IMR-90 (cell line): Measurements from ENCODE around the gene KIF25. TPM values are rescaled to one million over a fixed set of nuclear protein-coding genes. Genes with fewer than 3 reads are reported as not detected.

Experiments
- ATAC-seq: fragments of 200-7000 bp; cut with Tn5 transposase; 2 replicates; pipeline ENCODE4 v1.9.1; 2020; ENCODE audit warnings: low read depth, mild to moderate bottlenecking, moderate library complexity
- BruUV-seq: library from RNA; stranded (reverse); fragments of 400-500 nt; replicated peaks from 2 replicates; lab custom pipeline; 2021; lab: Mats Ljungman, UMichigan
- CTCF ChIA-PET: fragments of 300-600 bp; formaldehyde crosslinking; extraction: SDS; loops from one replicate; lab custom pipeline; 2021; ENCODE audit warnings: antibody characterized with exemption; lab: Yijun Ruan, JAX
- POLR2A ChIA-PET: fragments of 300-600 bp; sonication (Branson Sonifier 250); formaldehyde crosslinking; loops from one replicate; lab custom pipeline; 2022; ENCODE audit warnings: antibody characterized with exemption; ENCODE audit not compliant: unreplicated experiment; lab: Charles Lee
- DNase-seq: peaks from one replicate; pipeline ENCODE4 v3.0.0; 2013
- H2AFZ ChIP-seq: replicated peaks from 2 replicates; pipeline ENCODE3; 2013; ENCODE audit warnings: low read length, mild to moderate bottlenecking; ENCODE audit not compliant: poor library complexity
- H2AK5ac ChIP-seq: 2 replicates; pipeline ENCODE4 v1.6.1; 2013; ENCODE audit warnings: low read depth, low read length, inconsistent platforms
- H2AK9ac ChIP-seq: replicated peaks from 2 replicates; pipeline ENCODE3; 2013; ENCODE audit warnings: mild to moderate bottlenecking, low read depth, low read length, moderate library complexity; ENCODE audit not compliant: poor library complexity
- H2BK120ac ChIP-seq: 2 replicates; pipeline ENCODE4 v1.6.1; 2013; ENCODE audit warnings: low read depth, low read length, inconsistent platforms
- H2BK15ac ChIP-seq: 3 replicates; pipeline ENCODE4 v1.6.1; 2013; ENCODE audit warnings: low read depth, low read length, inconsistent platforms
- H2BK20ac ChIP-seq: 2 replicates; pipeline ENCODE4 v1.6.1; 2013; ENCODE audit warnings: low read depth, mild to moderate bottlenecking, inconsistent platforms, low read length, moderate library complexity
- H2BK5ac ChIP-seq: 2 replicates; pipeline ENCODE4 v1.6.1; 2013; ENCODE audit warnings: mild to moderate bottlenecking, low read depth, low read length, inconsistent platforms; ENCODE audit not compliant: poor library complexity, severe bottlenecking
- H3K14ac ChIP-seq: replicated peaks from 2 replicates; pipeline ENCODE4 v1.6.1; 2013; ENCODE audit warnings: low read depth, low read length, inconsistent platforms
- H3K18ac ChIP-seq: 2 replicates; pipeline ENCODE4 v1.6.1; 2013; ENCODE audit warnings: low read depth, low read length, control low read depth
- H3K23ac ChIP-seq: 2 replicates; pipeline ENCODE4 v1.6.1; 2013; ENCODE audit warnings: low read depth, low read length, inconsistent platforms
- H3K27ac ChIP-seq: 2 replicates; pipeline ENCODE4 v1.5.1; 2013; ENCODE audit warnings: mild to moderate bottlenecking, control low read depth, low read length; ENCODE audit not compliant: insufficient read depth
- H3K27me3 ChIP-seq: 2 replicates; pipeline ENCODE4 v1.6.1; 2013; ENCODE audit warnings: low read length; ENCODE audit not compliant: control insufficient read depth, insufficient read depth
- H3K36me3 ChIP-seq: 2 replicates; pipeline ENCODE4 v1.6.1; 2013; ENCODE audit warnings: low read length, mixed read lengths; ENCODE audit not compliant: control insufficient read depth, insufficient read depth
- H3K4ac ChIP-seq: 2 replicates; pipeline ENCODE4 v1.6.1; 2013; ENCODE audit warnings: low read depth, low read length, inconsistent platforms
- H3K4me1 ChIP-seq: 2 replicates; pipeline ENCODE4 v1.6.1; 2013; ENCODE audit warnings: low read length, mixed read lengths; ENCODE audit not compliant: control insufficient read depth, insufficient read depth
- H3K4me2 ChIP-seq: 2 replicates; pipeline ENCODE4 v1.6.1; 2013; ENCODE audit warnings: low read depth, mild to moderate bottlenecking, control low read depth, low read length, moderate library complexity
- H3K4me3 ChIP-seq: 2 replicates; pipeline ENCODE4 v1.5.1; 2013; ENCODE audit warnings: low read depth, mild to moderate bottlenecking, control low read depth, low read length, moderate library complexity; ENCODE audit not compliant: insufficient read depth
- H3K56ac ChIP-seq: 2 replicates; pipeline ENCODE4 v1.6.1; 2013; ENCODE audit warnings: low read length, inconsistent platforms; ENCODE audit not compliant: insufficient read depth; ENCODE audit errors: extremely low read depth
- H3K79me1 ChIP-seq, 2 experiments: 2 replicates each; pipeline ENCODE4 v1.6.1; 2013; ENCODE audit warnings: low read length in 2 of 2, inconsistent platforms in 1 of 2, low read depth in 1 of 2
- H3K9ac ChIP-seq: 2 replicates; pipeline ENCODE4 v1.6.1; 2013; ENCODE audit warnings: low read depth, low read length, control low read depth
- H3K9me1 ChIP-seq: 2 replicates; pipeline ENCODE4 v1.6.1; 2013; ENCODE audit warnings: low read length, inconsistent platforms; ENCODE audit not compliant: insufficient read depth
- H3K9me3 ChIP-seq: 2 replicates; pipeline ENCODE4 v1.6.1; 2013; ENCODE audit warnings: low read length; ENCODE audit not compliant: control insufficient read depth, insufficient read depth
- H4K20me1 ChIP-seq: 2 replicates; pipeline ENCODE4 v1.6.1; 2013; ENCODE audit warnings: low read length, inconsistent platforms; ENCODE audit not compliant: insufficient read depth
- H4K5ac ChIP-seq: 2 replicates; pipeline ENCODE4 v1.6.1; 2013; ENCODE audit warnings: mild to moderate bottlenecking, low read depth, low read length, control low read depth
- H4K8ac ChIP-seq, 2 experiments: 2 replicates each; pipeline ENCODE4 v1.6.1; 2013; ENCODE audit warnings: low read depth in 2 of 2, low read length in 2 of 2, control low read depth in 1 of 2, inconsistent platforms in 1 of 2
- H4K91ac ChIP-seq: 2 replicates; pipeline ENCODE4 v1.6.1; 2013; ENCODE audit warnings: low read depth, low read length, inconsistent platforms; ENCODE audit not compliant: insufficient read depth
- BHLHE40 ChIP-seq: fragments of 150-350 bp; IDR thresholded peaks from 2 replicates; pipeline ENCODE4 v1.6.1; 2016; ENCODE audit warnings: mild to moderate bottlenecking, low read depth, low read length
- CEBPB ChIP-seq: IDR thresholded peaks from 2 replicates; pipeline ENCODE4 v1.6.1; 2012; ENCODE audit warnings: low read depth, low read length, improper control_type of control experiment
- CTCF ChIP-seq: conservative IDR thresholded peaks from 2 replicates; pipeline ENCODE4 v1.5.1; 2012; ENCODE audit warnings: mild to moderate bottlenecking, low read depth, low read length, improper control_type of control experiment
- ELK1 ChIP-seq: fragments of 150-350 bp; IDR thresholded peaks from 2 replicates; pipeline ENCODE4 v1.6.1; 2016; ENCODE audit warnings: low read depth, mild to moderate bottlenecking, low read length, moderate library complexity, borderline replicate concordance
- FOS ChIP-seq: fragments of 150-350 bp; IDR thresholded peaks from 2 replicates; pipeline ENCODE4 v1.6.1; 2016; ENCODE audit warnings: low read depth, low read length
- MAZ ChIP-seq: IDR thresholded peaks from 2 replicates; pipeline ENCODE4 v1.6.1; 2012; ENCODE audit warnings: low read depth, mild to moderate bottlenecking, low read length, improper control_type of control experiment, moderate library complexity, borderline replicate concordance
- POLR2A ChIP-seq: IDR thresholded peaks from 2 replicates; pipeline ENCODE4 v1.6.1; 2012; ENCODE audit warnings: mild to moderate bottlenecking, low read depth, low read length
- RCOR1 ChIP-seq: IDR thresholded peaks from 2 replicates; pipeline ENCODE4 v1.6.1; 2012; ENCODE audit warnings: mild to moderate bottlenecking, low read length, improper control_type of control experiment; ENCODE audit not compliant: insufficient replicate concordance
- RFX5 ChIP-seq: IDR thresholded peaks from 2 replicates; pipeline ENCODE4 v1.8.0; 2012; ENCODE audit warnings: low read depth, mild to moderate bottlenecking, low read length, moderate library complexity
- WGBS, 2 experiments: methylation state at CpG; one replicate each; pipeline versions ENCODE4 v1.1.5 to v1.1.7; 2013; ENCODE audit warnings: missing lambda C conversion rate in 2 of 2; ENCODE audit not compliant: insufficient read length in 1 of 2; ENCODE audit errors: extremely low coverage in 2 of 2; 5-methylcytosine and 5-hydroxymethylcytosine counted together
- dilution Hi-C: fragments of 300-500 bp; cut with HindIII; formaldehyde crosslinking; loops from one replicate; pipeline ENCODE4 v1.14.3; 2018; ENCODE audit warnings: low sequenced_read_pairs; ENCODE audit not compliant: unreplicated experiment
- in situ Hi-C: fragments of 300-500 bp; cut with MboI; formaldehyde crosslinking; loops from 3 replicates; pipeline ENCODE4 v1.14.3; 2019; ENCODE audit warnings: low sequenced_read_pairs, inconsistent platforms, mixed read lengths
- intact Hi-C: fragments of 100-400 bp; cut with micrococcal nuclease; formaldehyde crosslinking; loops from 2 replicates; pipeline ENCODE4 v1.10.0; 2022
- polyA plus RNA-seq, 3 experiments: library from polyadenylated mRNA; depleted of rRNA; stranded (reverse); fragments of >200 nt; gene quantifications; 2 replicates each; pipeline ENCODE4 v1.2.3, GENCODE V29; 2012; ENCODE audit warnings: low replicate concordance in 1 of 3
- total RNA-seq: library from RNA; depleted of rRNA; stranded (reverse); fragments of >200 nt; gene quantifications from 2 replicates; pipeline ENCODE4 v1.2.3, GENCODE V29; 2012

Gene KIF25
- total and polyA plus RNA-seq, 2 of the 4 experiments (the other 2 are of a cell fraction): not detected

GRCh38 chr6:168029459-168030217 lies 32.2 kb downstream of the KIF25 start:
- no peaks in the 10 kb centered on the region for H4K20me1 ChIP-seq
- intact Hi-C loops (loop anchor here (10.0 kb wide), 2 partner anchors 75 to 205 kb away; partner anchors contain the start of gene AFDN), in situ Hi-C loops (no loop called here), dilution Hi-C loops (no loop called here)
- H3K9me1 ChIP-seq: peaks cover 16% of the 10 kb centered on the region
- no peak overlapping the region for H4K8ac ChIP-seq
- H2AK9ac ChIP-seq: no peak overlapping the region
- 81% methylated on average over 5 of the region's 14 CpGs; no CpG with 5 or more reads in 1 of the 2 experiments for WGBS, 2 experiments
- ATAC-seq: no peak
- H2BK5ac ChIP-seq: no peak overlapping the region
- no TSS peak for BruUV-seq
- no peak overlapping the region for H2BK20ac ChIP-seq
- H3K18ac ChIP-seq: no peak overlapping the region
- H3K27me3 ChIP-seq: no peaks in the 10 kb centered on the region
- H3K23ac ChIP-seq: no peak overlapping the region
- no peak overlapping the region for H2AFZ ChIP-seq
- H4K5ac ChIP-seq: no peak overlapping the region
- TF ChIP-seq POLR2A: no peak
- no peak for TF ChIP-seq RCOR1
- no peak for TF ChIP-seq CEBPB
- TF ChIP-seq MAZ: no peak
- TF ChIP-seq BHLHE40: no peak
- TF ChIP-seq ELK1: no peak
- TF ChIP-seq FOS: no peak
- no peak for TF ChIP-seq RFX5
- TF ChIP-seq CTCF: no peak
- no peaks in the 10 kb centered on the region for H3K36me3 ChIP-seq
- no peak overlapping the region for H3K4me3 ChIP-seq
- H2BK15ac ChIP-seq: no peak overlapping the region
- DNase-seq: no peak
- H3K27ac ChIP-seq: no peak overlapping the region
- no peak overlapping the region for H3K14ac ChIP-seq
- CTCF ChIA-PET: no interaction called here
- POLR2A ChIA-PET: no interaction called here
- H3K9me3 ChIP-seq: no peaks in the 10 kb centered on the region
- H3K4me1 ChIP-seq: peaks cover 12% of the 10 kb centered on the region
- H3K4me2 ChIP-seq: no peak overlapping the region
- no peak overlapping the region for H2AK5ac ChIP-seq
- H2BK120ac ChIP-seq: no peak overlapping the region
- no peak overlapping the region; the same call in 1 of the 2 replicates for H3K4ac ChIP-seq
- no peaks in the 10 kb centered on the region for H3K79me1 ChIP-seq
- no peak overlapping the region for H3K9ac ChIP-seq
- no peak overlapping the region for H4K91ac ChIP-seq
- H3K56ac ChIP-seq: no peak overlapping the region
